ENCODE data around the gene CAMK2G.

Gene CAMK2G

GRCh38 chr10:73847031-73847430 lies 27.3 kb downstream of the CAMK2G start:
- Histone ChIP-seq H3K9ac (ENCODE audit: low read length) (no peak overlapping the region), H3K27me3 (ENCODE audit: control insufficient read depth, insufficient read depth, low read length) (no peaks in the 10 kb centered on the region), H3K9me3 (ENCODE audit: control insufficient read depth, insufficient read depth, low read depth, low read length) (no peaks in the 10 kb centered on the region), H3K27ac (ENCODE audit: low read depth, low read length) (no peak overlapping the region), H3K36me3 (ENCODE audit: control insufficient read depth, insufficient read depth, low read length) (peaks cover 57% of the 10 kb centered on the region), H3K4me3 (ENCODE audit: low read depth, low read length) (no peak overlapping the region), H3K4me1 (ENCODE audit: control insufficient read depth, insufficient read depth, low read length) (peaks cover 5% of the 10 kb centered on the region; the same call in 1 of the 2 replicates)

- peaks cover 80% of the 10 kb centered on the region for H3K36me3 ChIP-seq (ENCODE audit: control insufficient read depth, insufficient read depth, low read length)
These were observed 31.1 kb downstream of the CAMK2G start for GRCh38 chr10:73843261-73843660.

GRCh38 chr10:73842349-73842748 lies 32.0 kb downstream of the CAMK2G start:
- H3K27ac ChIP-seq (ENCODE audit: low read depth, low read length), result no peak overlapping the region
- H3K27me3 ChIP-seq (ENCODE audit: control insufficient read depth, insufficient read depth, low read length), result no peaks in the 10 kb centered on the region
- H3K4me3 ChIP-seq (ENCODE audit: low read depth, low read length), result no peak overlapping the region
- H3K9ac ChIP-seq (ENCODE audit: low read length), result no peak overlapping the region
- H3K9me3 ChIP-seq (ENCODE audit: control insufficient read depth, insufficient read depth, low read depth, low read length), result no peaks in the 10 kb centered on the region
- H3K36me3 ChIP-seq (ENCODE audit: control insufficient read depth, insufficient read depth, low read length), result peaks cover 80% of the 10 kb centered on the region
- H3K4me1 ChIP-seq (ENCODE audit: control insufficient read depth, insufficient read depth, low read length), result no peaks in the 10 kb centered on the region

More at GRCh38 chr10:73843261-73843660, 31.1 kb downstream of the CAMK2G start:
- Histone ChIP-seq H3K27me3 (ENCODE audit: control insufficient read depth, insufficient read depth, low read length) (no peaks in the 10 kb centered on the region), H3K9ac (ENCODE audit: low read length) (no peak overlapping the region), H3K4me3 (ENCODE audit: low read depth, low read length) (no peak overlapping the region), H3K4me1 (ENCODE audit: control insufficient read depth, insufficient read depth, low read length) (no peaks in the 10 kb centered on the region), H3K9me3 (ENCODE audit: control insufficient read depth, insufficient read depth, low read depth, low read length) (no peaks in the 10 kb centered on the region), H3K27ac (ENCODE audit: low read depth, low read length) (no peak overlapping the region)

- Histone ChIP-seq H3K4me1 (ENCODE audit: control insufficient read depth, insufficient read depth, low read length) (no peaks in the 10 kb centered on the region), H3K9me3 (ENCODE audit: control insufficient read depth, insufficient read depth, low read depth, low read length) (no peaks in the 10 kb centered on the region), H3K36me3 (ENCODE audit: control insufficient read depth, insufficient read depth, low read length) (peaks cover 80% of the 10 kb centered on the region), H3K9ac (ENCODE audit: low read length) (no peak overlapping the region), H3K4me3 (ENCODE audit: low read depth, low read length) (no peak overlapping the region), H3K27me3 (ENCODE audit: control insufficient read depth, insufficient read depth, low read length) (no peaks in the 10 kb centered on the region), H3K27ac (ENCODE audit: low read depth, low read length) (no peak overlapping the region)
These were observed 32.6 kb downstream of the CAMK2G start for GRCh38 chr10:73841526-73842285.

GRCh38 chr10:73841061-73841421 lies 33.3 kb downstream of the CAMK2G start:
- Histone ChIP-seq H3K36me3 (ENCODE audit: control insufficient read depth, insufficient read depth, low read length) (peaks cover 80% of the 10 kb centered on the region), H3K27ac (ENCODE audit: low read depth, low read length) (no peak overlapping the region), H3K4me3 (ENCODE audit: low read depth, low read length) (no peak overlapping the region), H3K4me1 (ENCODE audit: control insufficient read depth, insufficient read depth, low read length) (no peaks in the 10 kb centered on the region), H3K9me3 (ENCODE audit: control insufficient read depth, insufficient read depth, low read depth, low read length) (no peaks in the 10 kb centered on the region), H3K9ac (ENCODE audit: low read length) (no peak overlapping the region), H3K27me3 (ENCODE audit: control insufficient read depth, insufficient read depth, low read length) (no peaks in the 10 kb centered on the region)

- Histone ChIP-seq H3K27me3 (ENCODE audit: control insufficient read depth, insufficient read depth, low read length) (no peaks in the 10 kb centered on the region), H3K9ac (ENCODE audit: low read length) (no peak overlapping the region), H3K27ac (ENCODE audit: low read depth, low read length) (no peak overlapping the region), H3K4me1 (ENCODE audit: control insufficient read depth, insufficient read depth, low read length) (no peaks in the 10 kb centered on the region), H3K4me3 (ENCODE audit: low read depth, low read length) (no peak overlapping the region), H3K36me3 (ENCODE audit: control insufficient read depth, insufficient read depth, low read length) (peaks cover 79% of the 10 kb centered on the region), H3K9me3 (ENCODE audit: control insufficient read depth, insufficient read depth, low read depth, low read length) (no peaks in the 10 kb centered on the region)
These were observed 33.8 kb downstream of the CAMK2G start for GRCh38 chr10:73840403-73841060.

- H3K27ac ChIP-seq (ENCODE audit: low read depth, low read length), result no peak overlapping the region
- no peaks in the 10 kb centered on the region for H3K27me3 ChIP-seq (ENCODE audit: control insufficient read depth, insufficient read depth, low read length)
- H3K9me3 ChIP-seq (ENCODE audit: control insufficient read depth, insufficient read depth, low read depth, low read length), result no peaks in the 10 kb centered on the region
- H3K36me3 ChIP-seq (ENCODE audit: control insufficient read depth, insufficient read depth, low read length), result peaks cover 82% of the 10 kb centered on the region
- no peak overlapping the region for H3K9ac ChIP-seq (ENCODE audit: low read length)
- H3K4me3 ChIP-seq (ENCODE audit: low read depth, low read length), result no peak overlapping the region
- H3K4me1 ChIP-seq (ENCODE audit: control insufficient read depth, insufficient read depth, low read length), result no peaks in the 10 kb centered on the region
These were observed 34.3 kb downstream of the CAMK2G start for GRCh38 chr10:73840056-73840402.

- Histone ChIP-seq H3K9ac (ENCODE audit: low read length) (no peak overlapping the region), H3K27ac (ENCODE audit: low read depth, low read length) (no peak overlapping the region), H3K36me3 (ENCODE audit: control insufficient read depth, insufficient read depth, low read length) (peaks cover 81% of the 10 kb centered on the region)
These were observed 34.9 kb downstream of the CAMK2G start for GRCh38 chr10:73839276-73839966.

GRCh38 chr10:73838827-73839226 lies 35.5 kb downstream of the CAMK2G start:
- Histone ChIP-seq H3K4me1 (ENCODE audit: control insufficient read depth, insufficient read depth, low read length) (no peaks in the 10 kb centered on the region), H3K9me3 (ENCODE audit: control insufficient read depth, insufficient read depth, low read depth, low read length) (no peaks in the 10 kb centered on the region), H3K27ac (ENCODE audit: low read depth, low read length) (no peak overlapping the region), H3K4me3 (ENCODE audit: low read depth, low read length) (no peak overlapping the region), H3K36me3 (ENCODE audit: control insufficient read depth, insufficient read depth, low read length) (peaks cover 80% of the 10 kb centered on the region), H3K9ac (ENCODE audit: low read length) (no peak overlapping the region), H3K27me3 (ENCODE audit: control insufficient read depth, insufficient read depth, low read length) (no peaks in the 10 kb centered on the region)

More at GRCh38 chr10:73839276-73839966, 34.9 kb downstream of the CAMK2G start:
- no peak overlapping the region for H3K4me3 ChIP-seq (ENCODE audit: low read depth, low read length)
- H3K27me3 ChIP-seq (ENCODE audit: control insufficient read depth, insufficient read depth, low read length), result no peaks in the 10 kb centered on the region
- no peaks in the 10 kb centered on the region for H3K4me1 ChIP-seq (ENCODE audit: control insufficient read depth, insufficient read depth, low read length)
- no peaks in the 10 kb centered on the region for H3K9me3 ChIP-seq (ENCODE audit: control insufficient read depth, insufficient read depth, low read depth, low read length)

GRCh38 chr10:73838008-73838567 lies 36.3 kb downstream of the CAMK2G start:
- Histone ChIP-seq H3K9me3 (ENCODE audit: control insufficient read depth, insufficient read depth, low read depth, low read length) (no peaks in the 10 kb centered on the region), H3K4me1 (ENCODE audit: control insufficient read depth, insufficient read depth, low read length) (no peaks in the 10 kb centered on the region), H3K27ac (ENCODE audit: low read depth, low read length) (no peak overlapping the region), H3K4me3 (ENCODE audit: low read depth, low read length) (no peak overlapping the region), H3K9ac (ENCODE audit: low read length) (no peak overlapping the region), H3K36me3 (ENCODE audit: control insufficient read depth, insufficient read depth, low read length) (peaks cover 73% of the 10 kb centered on the region), H3K27me3 (ENCODE audit: control insufficient read depth, insufficient read depth, low read length) (no peaks in the 10 kb centered on the region)

- Histone ChIP-seq H3K9ac (ENCODE audit: low read length) (no peak overlapping the region), H3K9me3 (ENCODE audit: control insufficient read depth, insufficient read depth, low read depth, low read length) (no peaks in the 10 kb centered on the region), H3K36me3 (ENCODE audit: control insufficient read depth, insufficient read depth, low read length) (peaks cover 65% of the 10 kb centered on the region), H3K27me3 (ENCODE audit: control insufficient read depth, insufficient read depth, low read length) (no peaks in the 10 kb centered on the region), H3K4me1 (ENCODE audit: control insufficient read depth, insufficient read depth, low read length) (no peaks in the 10 kb centered on the region), H3K27ac (ENCODE audit: low read depth, low read length) (no peak overlapping the region), H3K4me3 (ENCODE audit: low read depth, low read length) (no peak overlapping the region)
These were observed 37.3 kb downstream of the CAMK2G start for GRCh38 chr10:73837072-73837471.
